HG02852 (cell line): ENCODE results near the gene DAP.
"Not testable (repeated sequence)": the region's sequence is repeated elsewhere in the genome, so short reads cannot be mapped to it uniquely, and the experiment has no call there.

Experiments
- ATAC-seq: cut with Tn5 transposase; IDR thresholded peaks from one replicate; pipeline ENCODE4 v1.9.1; 2021; ENCODE audit warnings: mild to moderate bottlenecking, moderate library complexity; ENCODE audit not compliant: unreplicated experiment

DAP gene

DNA sequence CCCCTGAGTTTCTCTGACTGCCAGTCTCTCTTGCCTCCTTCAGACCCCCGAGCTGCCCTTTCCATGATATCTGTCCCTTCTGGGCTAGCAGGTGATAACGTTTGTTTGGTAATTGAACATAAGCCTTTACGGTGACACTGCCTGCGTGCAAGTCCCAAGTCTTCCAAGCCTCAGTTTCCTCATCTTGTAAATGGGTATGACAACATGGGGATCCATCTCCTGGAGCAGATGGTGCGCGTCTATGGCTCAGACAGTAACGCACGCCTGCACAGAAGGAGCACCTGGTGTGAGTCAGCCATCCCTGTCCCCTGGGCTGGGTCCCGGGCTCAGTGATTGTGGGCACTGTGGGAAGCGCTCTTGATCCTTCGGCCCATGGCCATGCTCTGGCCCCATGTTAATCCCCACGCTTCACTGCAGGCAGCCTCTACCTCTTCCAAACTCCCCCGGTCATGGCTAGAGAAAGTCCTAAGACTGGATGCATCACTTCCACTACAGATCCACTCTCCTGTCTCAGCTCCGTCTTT lies 85.8 kb downstream of the DAP start:
- no peak for ATAC-seq

DNA sequence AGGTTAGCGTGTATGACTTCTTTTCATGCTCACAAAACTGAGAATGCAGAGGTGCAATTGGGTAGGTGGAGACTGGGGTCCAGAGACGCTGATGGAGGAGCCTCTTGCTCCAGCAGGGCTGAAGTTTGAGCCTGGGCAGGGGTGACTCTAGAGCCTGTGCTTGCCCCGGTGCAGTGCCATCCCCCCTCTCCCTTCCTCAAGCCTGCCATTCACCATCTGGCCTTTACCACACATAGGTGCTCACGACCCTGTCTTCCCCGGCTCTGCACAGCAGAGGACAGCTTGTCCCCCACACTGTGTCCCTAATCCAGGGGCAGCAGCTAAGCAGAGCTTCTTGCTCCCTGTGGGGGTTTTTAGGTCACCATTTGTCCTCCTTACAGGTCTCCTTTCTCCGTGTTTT lies 86.5 kb downstream of the DAP start:
- ATAC-seq, result no peak

DNA sequence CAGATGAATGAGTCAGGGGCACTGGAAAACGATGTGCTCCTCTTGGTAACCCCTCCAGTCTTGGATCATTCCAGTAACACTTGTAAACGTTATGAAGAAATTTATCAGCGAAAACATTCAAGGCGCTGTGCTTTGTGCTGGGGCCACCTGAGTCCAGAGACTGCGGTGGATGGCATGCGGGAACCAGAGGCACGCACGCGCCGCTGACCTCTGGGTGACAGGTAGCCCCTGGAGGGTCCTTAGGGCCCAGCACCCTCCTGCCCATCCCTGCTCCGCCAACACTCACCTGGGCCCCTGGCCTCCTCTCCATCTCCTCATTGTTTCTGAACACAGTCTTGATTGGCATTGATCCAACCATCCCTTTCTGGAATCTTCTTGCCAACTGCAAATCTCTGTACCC lies 86.9 kb downstream of the DAP start:
- no peak for ATAC-seq

DNA sequence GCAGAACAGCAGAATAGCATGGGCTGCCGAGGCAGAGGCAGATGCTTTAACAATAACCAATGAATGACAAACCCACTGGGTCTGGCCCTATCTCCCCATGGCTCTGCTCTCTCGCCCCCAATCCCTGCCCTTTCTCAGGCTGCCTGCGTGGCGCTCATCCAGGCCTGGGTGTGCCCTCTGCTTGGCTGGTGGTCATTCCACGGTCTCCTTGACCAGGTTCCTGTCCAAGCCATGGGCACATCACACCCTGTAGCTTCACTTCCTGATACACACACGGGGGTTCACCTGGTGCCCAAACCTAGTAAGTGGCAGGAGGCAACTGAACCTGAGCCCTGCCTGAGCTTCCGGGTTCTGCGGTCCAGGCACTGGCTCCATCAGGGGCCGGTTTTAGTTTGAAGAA lies 87.6 kb downstream of the DAP start:
- ATAC-seq, result no peak

DNA sequence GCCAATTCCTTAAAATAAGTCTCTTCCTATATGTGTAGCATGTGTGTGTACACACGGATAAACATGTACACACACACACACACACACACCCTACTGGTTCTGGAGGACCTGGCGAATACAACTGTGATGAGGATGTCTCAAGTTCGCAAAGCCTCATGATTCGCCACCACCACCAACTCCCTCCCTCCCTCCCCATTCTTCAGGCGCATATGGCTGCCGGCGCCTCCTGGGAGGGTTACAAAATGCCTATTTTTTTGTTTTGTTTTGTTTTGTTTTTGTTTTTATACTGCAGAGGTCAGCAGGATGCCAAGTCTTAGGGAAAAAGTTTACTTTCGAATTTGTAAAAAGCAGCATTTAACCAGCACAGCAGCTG lies 88.0 kb downstream of the DAP start:
- ATAC-seq, result no peak

DNA sequence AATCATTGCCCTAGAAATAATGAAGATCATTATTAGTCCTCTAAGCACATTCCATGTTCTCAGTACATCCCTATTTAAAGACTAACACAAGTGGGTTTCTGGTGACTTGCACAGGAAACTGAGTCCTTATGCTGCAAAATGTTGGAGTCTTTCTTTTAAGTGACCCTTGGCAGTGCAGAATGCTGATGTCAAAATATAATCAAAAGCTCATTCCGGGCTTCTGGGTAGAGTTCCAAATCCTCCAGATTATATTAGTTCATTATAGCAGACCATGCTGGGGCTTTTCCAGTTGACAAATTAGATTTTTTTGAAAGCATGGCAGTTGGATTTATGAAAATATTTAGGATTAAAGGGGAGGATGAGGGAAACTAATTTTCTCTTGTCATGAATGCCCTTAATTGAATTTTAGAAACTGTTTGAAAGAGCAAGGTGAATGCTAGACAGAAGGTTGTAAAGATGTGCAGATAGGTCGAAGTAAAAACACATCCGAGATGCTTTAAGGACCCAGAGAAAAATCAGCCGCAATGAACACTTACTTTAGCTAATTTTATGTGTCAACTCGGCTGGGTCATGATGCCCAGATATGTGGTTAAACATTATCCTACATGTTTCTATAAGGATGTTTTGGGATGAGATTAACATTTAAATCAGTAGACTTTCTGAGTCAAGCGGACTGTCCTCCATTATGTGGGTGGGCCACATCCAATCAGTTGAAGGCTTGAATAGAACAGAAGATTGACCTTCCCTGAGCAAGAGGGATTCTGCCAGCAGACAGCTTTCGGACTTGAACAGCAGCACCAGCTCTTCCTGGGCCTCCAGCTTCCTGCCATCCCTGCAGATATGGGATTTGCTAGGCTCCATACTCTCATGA lies 88.7 kb downstream of the DAP start:
- ATAC-seq, result no peak

DNA sequence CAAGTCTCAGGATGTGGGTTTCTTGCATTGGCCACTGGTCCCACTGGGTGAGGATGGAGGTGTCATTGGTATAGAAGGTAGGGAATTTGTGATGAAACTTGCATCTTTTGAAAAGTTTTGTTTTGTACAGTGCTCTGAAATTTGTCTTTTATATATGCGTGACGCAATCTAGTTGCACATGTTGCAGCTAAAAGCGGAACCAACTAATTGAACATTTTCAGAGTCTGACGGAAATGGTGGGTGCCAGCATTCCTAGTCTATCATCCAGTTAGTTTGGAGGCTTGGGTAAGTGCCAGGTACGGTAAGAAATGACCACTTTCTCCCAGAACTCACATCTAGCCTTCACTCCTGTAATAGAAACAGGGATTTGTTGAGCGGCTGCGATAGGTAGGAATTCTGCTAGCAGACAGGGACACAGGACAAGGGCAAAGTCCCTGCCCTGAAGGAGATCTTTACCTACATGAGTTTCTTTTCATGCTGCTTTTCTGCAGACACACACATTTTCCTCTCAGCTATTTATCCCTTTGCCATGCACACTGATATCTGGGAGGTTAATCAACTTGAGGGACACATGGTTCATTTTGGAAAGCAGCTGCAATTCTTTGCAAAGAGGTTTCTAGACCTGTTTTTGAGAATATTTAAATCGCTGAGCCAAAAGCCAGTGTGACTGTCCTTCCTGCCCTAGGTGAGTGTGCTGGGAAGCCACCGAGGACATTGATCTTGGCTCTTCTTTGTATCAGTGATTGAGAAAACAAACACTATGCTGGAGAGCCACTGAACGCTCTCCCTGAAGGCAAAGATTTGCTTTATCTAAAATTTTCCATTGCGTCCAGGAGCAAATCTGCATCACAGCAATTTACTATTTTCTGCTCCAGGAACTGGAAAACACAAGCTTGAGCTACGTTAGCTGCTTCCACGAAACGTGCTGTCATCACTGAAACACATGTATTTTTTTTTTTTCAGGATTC lies 89.7 kb downstream of the DAP start:
- ATAC-seq, result no peak

DNA sequence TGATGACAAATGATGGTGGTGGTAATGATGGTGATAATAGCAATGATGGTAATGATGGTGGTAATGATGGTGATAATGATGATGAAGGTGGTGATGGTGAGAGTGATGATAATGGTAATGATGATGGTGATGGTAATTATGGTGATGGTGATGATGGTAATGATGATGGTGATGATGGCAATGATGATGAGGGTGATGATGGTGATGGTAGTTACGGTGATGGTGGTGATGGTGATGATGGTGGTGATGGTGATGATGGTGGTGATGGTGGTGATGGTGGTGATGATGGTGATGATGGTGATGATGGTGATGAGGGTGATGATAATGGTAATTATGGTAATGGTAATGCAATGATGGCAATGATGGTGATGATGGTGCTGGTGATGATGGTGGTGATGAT lies 91.1 kb downstream of the DAP start:
- ATAC-seq, result no peak

DNA sequence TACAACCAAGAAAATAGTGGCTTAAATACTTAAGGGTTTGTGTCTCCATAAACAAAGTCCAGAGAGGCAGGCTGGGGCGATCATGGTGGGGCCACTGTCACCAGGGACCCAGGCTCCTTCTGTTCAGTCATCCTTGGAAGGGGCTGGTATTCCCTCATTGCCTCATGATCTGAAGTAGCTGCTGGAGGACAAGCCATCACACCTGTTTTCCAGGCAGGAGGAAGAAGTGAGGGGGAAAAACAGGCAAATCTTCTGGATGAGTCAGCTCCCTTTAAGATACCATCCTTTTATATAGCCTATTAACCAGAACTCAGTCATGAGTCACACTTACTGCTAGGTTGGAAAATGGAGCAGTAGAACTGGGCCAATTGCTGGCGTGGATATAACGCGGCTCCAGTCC lies 92.3 kb downstream of the DAP start:
- ATAC-seq, result no peak

DNA sequence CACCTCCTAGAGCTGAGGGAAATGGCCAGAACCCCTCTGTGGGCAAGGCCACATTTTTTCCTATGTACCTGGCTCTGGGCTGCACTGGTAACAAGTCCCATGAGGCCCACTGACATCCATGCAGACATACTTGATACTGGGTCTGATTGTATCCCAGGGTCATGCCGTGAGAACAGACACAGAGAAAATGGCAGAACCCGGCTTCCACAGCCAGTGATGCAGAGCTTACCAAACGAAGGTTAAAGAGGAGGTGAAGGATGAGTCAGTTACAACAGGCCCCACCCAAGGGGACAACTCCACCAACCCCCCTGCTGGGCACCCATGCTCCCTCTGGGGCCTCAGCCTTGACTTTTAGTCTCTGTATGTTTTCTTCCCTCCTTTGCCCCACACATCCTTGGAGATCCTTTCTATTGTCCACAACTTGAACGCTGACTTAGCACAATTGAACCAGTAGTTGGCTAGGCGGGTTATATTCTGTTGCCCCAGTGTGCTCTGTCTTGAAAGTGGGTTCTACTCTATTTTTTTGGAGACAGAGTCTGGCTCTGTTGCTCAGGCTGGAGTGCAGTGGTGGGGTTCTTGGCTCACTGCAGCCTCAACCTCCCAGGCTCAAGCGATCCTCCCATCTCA lies 93.5 kb downstream of the DAP start:
- ATAC-seq, result no peak

DNA sequence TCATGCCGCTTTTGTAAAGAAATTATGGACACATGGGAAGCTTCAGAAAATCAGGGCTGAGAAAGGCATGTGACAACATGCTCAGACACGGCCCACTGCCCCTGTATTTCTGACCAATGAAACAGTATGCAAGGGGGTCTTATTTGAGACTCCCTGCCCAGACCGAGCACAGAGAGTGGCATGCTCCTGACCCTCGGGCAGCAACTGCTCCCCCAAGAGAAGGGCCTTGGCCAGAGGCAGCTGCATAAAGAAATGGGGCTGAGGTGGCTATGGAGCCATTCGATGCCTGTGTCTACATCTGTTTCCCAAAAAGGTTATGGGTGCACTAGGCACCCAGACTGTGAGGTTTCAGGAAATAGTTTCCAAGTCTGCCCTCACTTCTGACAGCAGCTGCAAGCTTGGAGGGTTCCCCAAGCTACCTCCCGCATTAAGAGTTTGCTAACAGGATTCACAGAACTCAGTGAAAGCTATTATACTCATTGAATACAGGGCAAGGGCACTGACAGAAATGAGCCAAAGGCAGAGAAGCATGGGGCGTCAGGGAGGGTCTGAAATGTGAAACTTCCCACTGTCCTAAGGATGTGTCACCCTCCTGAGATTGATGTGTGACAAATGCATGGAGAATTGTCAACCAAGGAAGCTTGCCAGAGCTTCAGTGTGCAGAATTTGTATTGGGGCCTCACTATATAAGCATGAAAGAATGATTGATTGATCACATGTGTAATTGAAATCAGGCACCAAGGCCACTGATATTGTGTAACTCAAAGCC lies 94.3 kb downstream of the DAP start:
- ATAC-seq, result no peak

DNA sequence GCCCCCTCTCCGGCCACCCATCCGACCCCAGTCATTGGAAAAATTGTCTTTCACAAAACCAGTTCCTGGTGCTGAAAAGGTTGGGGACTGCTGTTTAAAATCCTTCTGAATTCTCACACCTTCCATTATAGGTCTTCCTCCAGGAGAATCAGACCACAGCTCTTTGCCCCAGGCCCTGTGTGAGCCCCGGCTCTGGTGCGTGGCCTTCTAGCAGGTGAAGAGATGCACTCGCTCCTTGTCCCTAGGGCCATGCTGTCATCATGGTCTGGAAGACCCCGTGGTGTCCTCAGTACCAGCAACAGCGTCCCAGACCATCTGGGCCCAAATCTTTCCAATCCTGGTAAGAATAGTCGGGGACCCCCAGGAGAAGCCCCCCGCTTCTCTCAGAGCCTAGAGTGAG lies 95.2 kb downstream of the DAP start:
- no peak for ATAC-seq

DNA sequence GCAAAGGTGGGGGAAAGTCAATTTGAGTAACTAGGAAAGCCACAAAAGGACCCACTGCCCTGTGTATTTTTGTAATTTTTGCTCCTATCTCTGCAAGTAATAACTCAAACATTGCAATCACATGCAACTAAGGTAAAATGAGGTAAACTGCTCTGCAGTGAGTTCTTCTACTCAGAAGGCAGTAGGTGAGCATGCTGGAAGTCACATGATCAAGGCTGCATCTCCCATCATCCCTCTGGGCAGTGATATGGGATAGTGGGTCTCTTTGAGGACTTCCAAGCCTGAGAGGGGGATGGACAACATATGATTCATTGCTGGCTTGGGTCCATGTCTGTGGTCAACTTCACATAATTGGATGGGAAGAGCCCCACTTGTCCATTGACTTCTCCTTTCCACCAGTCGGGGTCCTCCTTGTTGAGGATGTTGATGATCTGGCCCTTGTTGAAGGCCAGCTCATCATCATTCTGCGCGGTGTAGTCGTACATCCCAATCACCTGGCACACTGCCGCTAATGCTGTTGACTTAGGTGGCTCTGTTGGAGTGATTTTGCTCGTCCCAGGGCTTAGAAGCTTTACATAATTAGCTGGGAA lies 96.8 kb downstream of the DAP start:
- not testable (repeated sequence) for ATAC-seq

DNA sequence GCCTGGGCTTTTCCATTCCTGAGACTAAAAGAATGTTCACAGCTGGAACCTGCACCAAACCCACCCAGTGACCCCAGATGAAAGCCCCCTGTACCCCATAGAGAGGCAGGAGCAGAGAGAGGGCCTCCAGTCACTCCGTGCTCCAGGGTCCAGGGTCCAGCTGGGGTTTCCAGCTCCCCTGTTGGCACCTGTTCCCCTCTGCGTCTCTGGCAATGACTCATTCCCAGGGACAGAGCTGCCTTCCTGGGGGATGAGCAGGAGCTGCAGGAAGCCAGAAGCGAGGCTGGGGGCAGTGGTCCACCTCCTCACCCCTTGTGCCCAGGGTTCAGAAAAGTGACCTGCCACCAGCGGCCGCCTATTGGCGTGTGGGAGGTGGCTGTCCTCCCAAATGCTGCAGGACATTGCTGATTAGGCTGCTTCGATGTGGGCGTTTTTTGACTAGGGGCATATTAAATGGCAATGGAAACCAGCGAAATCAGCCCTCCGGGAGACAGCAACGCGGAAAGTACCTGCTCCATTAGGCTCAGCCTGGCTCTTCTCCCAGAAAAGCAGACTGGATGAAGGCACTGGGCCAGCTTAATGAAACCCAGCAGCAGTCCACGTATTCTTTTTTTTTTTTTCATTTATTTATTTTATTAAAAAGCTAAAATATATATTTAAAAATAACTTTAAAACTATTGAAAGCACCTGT lies 97.4 kb downstream of the DAP start:
- no peak for ATAC-seq

DNA sequence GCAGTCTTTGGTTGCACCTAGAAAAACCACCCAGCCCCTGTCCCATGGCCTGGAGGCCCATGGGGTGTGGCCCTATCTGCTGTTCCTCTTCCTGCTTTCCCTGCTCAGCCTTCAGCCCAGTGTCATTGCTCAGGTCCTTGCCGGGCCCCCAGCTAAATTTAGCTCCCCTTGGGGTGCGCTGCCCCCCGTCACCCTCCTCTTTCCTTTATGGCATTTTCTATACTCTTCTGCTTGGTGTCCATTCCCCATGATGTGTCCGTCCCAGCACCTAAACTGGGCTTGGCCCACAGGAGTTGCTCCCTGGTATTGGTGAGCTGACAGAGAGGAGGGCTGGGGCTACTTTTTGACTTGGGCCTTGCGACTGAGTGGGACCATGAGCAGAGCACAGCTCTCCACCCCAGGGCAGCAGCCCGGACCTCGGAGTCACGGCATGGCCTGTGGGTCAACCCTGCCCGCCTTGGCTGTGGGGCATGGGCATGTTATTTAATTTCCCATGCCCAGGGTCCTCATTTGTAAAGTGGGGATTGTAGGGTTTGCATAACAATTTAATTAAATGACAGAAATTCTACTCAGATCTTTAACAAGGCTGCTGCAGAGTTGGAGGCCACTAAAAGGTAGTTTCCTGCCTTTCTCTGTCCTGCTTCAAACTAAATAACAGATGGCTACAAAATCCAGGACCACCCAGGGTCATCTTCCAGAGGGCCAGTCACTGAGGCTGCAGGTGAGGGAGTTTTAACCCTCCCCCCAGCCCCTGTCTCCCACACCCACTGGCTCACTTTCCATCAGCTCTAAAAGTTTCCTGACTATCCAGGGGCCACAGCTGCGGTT lies 98.2 kb downstream of the DAP start:
- no peak for ATAC-seq

DNA sequence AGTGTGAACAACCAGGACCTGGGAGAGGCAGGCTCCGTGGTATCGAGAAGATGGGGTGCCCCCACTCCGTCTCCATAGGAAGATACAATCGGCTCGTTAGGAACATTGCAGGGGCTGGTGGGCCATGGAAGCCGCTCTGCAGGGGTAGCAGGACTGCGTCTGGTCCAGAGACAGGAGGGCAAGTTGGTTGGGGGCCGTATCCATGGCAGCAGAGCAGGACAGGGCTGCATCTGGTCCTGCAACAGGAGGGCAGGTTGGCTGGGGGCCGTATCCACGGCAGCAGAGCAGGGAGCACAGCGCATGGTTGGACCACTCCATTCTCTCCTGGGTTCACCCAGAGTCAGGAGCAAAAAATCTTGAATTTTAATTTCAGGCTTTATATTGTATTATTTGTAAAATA lies 99.0 kb downstream of the DAP start:
- ATAC-seq, result no peak

DNA sequence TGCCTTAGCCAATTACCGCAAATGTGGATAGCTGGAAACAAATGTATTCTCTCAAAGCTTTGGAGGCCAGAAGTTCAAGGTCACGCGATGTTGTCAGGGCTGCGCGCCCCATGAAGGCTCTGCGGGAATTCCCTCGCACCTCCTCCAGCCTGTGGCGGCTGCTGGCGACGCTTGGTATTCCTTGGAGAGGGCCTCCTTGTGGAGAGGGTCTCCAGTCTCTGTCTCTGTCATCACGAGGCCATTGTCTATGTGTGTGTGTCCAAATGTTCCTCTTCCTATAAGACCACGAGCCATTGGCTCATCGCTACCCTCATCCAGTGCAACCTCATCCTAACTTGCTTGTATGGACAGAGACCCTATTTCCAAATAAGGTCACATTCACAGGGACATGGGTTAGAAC lies 99.6 kb downstream of the DAP start:
- no peak for ATAC-seq

DNA sequence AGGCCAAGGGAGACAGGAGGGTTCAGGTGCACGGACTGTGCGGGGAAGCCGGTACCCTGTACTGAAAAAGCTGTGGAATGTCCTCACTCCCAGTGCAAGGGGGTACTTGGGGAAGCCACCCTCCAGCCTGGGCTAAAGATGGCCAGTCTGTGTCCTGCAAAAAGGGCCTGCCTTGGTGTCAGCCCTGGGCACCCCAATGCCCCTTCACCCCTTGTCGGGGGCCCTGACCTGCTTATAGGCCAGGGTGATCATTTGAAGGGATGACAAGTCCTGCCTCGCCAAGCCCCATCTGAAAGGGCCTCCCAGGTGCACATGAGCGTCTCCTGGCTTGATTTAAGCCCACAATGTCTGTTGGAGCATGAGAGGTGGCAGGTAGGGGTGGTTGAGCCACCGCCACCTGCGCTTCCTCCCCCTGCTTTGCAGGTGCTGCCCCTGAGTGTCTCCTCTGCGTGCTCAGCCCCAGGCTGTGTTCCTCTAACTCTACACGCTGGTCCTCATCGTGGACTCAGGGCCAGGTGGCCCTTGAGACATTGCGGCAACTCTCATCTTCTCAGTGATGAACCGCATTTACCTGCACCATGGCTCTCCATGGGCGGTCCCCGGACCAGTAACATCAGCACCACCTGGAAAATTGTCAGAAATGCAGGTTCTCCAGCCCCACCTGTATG lies 100.2 kb downstream of the DAP start:
- no peak for ATAC-seq
